Stimulated activated CD4-positive, alpha-beta T cell treated with anti-CD3 and anti-CD28 coated beads, Interleukin-1b, Interleukin-23, amount 100 ng/mL, for 4 hours (primary cell): ENCODE measurements around the gene UBE2N.
A peak's percentile ranks its signal among the peaks of the same experiment; 100 is the strongest.

Source experiments
- DNase-seq, 2 donors: peaks; one replicate each; pipeline ENCODE4 v3.0.0-alpha.2; 2020; ENCODE audit warnings: low read depth in 2 of 2

Gene UBE2N

DNA sequence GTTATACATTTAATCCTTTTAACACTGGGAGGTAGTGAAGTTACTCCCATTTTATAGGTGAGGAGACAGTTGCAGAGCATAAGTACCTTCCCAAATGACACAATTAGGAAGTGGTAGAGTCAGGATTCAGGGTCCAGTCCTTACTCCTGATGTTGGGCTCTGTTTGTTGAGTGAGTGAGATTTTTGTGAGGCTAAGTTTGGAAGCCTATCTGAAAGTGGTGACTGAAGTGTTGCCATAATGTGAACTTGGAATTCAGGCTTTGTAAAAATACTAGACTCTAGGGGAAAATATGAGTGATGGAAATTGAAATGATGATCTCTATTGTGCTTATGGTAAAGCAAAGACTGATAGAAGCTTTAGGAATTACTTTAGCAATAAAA is 61.8 kb downstream of the UBE2N start:
- no peak for DNase-seq

DNA sequence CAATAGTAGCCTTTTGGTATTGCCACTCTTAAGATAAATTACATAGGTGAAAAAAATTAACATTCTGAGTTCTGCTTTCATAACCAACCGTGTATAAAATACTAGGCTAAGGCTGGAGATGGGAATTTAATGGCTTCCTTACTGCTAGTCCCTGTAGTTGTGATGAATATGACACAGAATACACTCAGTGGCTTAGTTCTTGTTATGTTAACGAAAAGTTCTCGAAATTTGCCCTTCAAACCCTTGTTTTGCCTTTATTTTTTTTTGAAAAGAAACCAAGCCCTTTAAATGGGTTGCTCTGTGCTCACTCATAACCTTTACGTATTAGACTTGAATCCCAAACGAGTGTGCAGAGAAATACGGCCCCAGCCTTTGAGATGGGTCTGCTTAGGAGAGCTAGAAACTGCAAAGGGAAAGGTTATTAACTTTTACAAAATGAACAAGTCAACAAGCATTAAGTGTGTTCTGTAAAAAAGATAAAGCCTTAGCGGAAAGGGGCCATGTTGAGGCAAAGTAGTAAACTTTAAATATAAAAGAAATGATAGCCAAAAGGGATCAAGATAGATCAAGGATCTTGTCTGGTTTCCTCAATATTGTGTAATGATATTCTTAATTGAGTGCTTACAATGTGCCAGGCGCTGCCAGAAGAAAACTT is 62.3 kb downstream of the UBE2N start:
- no peak for DNase-seq

DNA sequence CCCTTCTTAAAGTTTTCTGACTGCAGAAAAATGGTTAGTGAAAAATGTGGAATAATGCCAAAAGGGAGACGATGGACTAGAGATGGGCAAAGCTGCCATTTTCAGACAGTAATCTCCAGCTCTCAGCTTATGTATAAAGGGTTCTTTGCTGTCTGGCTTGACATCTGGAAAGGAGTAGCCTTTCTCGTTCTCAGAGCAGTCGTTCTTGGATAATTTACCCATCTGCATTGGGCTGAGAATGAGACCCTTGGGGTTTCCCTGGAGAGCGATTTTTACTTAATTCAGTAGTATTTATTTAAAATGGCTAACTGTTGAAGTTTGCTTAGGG is 62.8 kb downstream of the UBE2N start:
- DNase-seq = no peak

DNA sequence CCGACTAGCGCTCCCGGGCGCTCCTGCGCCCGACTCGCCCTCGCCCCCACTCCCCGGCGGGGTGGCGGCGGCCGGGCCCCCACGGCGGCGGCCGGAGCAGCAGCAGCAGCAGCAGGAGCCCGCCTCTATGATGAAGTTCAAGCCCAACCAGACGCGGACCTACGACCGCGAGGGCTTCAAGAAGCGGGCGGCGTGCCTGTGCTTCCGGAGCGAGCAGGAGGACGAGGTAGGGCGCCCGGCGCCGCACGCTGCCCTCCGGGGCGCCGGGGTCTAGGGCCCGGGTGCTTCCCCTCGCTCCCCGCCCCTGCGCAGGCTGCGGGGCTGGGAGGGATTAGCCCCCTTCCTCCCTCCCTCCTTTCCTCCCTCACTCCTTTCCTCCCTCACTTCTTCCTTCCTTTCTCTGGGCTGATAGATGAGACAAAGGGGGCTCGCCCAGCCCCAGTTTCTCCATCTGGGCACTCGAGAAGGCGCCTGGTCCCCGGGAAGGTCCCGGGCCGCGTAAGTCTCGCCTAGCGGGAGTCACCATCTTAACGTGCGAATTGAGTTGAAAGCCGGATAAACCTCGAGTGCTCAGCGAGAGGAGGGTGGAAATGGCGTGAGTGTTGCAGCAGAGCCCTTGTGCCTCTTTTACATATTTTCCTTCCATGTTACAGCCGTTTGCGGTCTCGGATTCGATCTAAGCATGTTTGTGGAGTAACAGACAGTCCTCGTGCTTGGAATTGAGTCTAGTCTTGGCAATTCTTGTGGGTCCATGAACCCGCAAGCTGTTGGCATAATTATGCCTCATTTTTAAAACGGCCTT is 63.4 kb downstream of the UBE2N start:
- peak; percentile 42 to 45 for DNase-seq

DNA sequence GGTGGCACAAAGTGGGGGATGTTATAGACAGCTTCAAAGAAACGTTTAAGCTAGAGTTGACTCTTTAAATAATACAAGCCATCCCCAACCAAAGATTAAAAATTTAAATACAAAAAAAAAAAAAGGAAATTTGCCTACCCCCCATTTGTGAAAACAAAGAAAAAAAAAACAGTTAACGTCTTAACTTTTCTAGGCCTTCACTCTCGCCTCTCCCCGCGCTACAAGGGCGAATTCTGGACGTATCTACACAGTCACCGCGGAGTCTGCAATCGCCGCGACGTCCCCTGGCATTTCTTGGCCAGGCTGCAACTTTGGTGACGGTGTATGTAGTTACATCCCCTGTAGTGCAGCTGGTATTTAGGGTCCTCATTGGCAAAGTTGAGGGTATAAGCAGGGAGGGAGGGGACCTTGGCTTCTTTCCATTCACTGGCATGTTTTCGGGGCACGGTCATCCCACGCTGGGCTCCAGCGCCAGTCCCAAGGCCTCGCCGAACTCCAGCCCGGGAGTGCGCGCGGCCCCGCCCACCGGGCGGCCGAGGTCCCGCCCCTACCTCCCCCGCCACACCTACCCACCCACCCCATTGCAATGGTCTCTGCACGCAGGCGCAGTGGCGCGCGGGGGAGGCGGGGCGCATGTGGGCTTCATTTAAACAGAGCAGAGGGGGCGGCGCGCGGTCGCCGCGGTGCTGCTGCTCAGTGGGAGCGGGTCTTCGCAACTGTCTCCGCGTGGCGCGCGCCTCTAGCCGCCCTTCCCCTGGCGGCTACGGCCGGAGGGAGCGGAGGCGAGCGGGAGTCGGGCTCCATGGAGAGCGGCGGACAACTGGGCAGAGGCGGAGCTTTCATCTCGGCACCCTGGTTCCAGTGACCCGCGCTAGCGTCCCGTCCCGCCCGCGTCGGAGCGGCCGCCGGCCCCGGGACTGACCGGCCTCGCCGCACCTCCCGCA is 64.2 kb downstream of the UBE2N start, which contains the start of gene NUDT4:
Gene NUDT4, plus strand, starts transcription at position 674 of the 944 bp plus-strand sequence. CDS start 398 bp downstream, outside the sequence.
- DNase-seq = peak; percentile 97 to 99

DNA sequence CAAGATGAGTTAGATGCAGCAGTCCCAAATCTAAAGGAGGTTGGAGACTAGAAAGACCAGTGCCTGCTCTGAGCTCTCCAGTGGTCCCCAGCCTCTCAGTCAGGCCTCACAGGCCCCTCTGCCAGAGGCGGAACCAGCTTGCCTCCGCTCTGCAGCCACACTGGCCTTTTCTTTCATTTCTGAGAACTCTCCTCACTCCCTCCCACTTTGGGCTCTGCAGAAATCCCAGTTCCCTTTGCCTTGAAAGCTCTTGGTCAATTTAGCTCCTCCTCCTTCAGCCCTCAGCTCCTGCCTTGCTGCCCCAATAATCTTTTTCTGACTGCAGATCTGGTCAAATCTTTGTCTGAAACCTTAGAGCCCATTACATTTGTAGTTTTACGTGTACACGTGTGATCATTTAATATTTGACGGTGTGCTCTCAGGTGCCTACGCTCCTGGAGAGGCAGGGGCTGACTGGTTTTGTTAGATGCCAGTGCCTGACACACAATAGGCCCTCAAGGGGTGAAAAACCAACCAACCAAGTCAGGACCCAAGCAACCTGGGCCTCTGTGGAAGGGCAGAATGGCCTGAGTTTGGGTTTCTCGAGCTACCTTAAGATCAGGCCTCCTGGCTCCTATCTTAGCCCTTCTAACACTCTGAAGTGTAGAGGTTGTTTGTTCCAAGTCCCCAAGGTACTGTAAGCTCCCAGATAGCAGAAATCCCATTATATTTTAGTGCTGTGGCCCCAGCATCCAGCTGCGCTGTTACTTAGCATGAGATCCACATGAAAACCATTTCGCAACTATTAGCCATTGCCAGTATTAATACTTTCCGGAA is 65.1 kb downstream of the UBE2N start:
- DNase-seq = no peak

DNA sequence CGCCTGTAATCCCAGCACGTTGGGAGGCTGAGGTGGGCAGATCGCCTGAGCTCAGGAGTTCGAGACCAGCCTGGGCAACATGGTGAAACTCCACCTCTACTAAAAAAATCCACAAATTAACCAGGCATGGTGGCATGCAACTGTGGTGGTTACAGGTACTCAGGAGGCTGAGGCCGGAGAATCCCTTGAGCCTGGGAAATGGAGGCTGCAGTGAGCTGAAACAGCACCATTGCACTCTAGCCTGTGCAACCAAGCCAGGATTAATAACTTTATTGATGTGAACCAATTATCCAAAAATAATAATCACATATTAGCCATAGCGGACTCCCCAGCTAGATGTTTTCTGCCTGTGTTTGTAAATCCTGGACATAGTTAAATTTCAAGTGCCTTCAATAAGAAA is 65.8 kb downstream of the UBE2N start:
- DNase-seq = no peak

DNA sequence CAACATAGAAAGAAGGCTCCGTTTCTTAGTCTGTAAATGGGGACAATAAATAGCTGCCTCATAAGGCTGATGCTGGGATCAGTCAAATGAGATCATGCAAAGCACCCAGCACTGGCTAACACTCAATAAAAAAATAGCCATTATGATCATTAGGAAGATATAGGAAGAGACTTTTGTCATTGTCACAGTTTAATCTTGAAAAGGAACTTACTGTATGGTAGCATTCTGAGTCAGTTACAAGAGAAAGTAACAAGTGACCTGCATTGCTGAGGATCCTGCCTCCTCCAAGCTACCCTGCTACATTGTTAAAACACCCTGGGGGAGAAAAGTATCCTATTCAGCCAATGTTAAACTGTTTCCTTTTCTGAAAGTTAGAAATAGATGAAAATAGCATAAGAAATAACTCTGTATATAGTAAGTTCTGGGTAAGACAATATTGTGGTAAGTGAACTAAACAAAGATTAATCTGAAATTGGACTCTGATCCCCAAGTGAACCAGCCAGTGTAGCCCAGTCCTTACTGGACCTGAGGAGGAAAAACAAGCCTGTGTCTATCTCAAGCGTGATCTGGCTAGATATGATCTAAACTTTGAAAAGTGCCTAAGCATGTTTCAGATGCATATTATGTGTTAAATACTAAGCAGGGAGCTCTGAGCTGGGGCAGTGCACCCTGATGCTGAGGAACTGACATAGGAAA is 67.6 kb downstream of the UBE2N start:
- no peak for DNase-seq

DNA sequence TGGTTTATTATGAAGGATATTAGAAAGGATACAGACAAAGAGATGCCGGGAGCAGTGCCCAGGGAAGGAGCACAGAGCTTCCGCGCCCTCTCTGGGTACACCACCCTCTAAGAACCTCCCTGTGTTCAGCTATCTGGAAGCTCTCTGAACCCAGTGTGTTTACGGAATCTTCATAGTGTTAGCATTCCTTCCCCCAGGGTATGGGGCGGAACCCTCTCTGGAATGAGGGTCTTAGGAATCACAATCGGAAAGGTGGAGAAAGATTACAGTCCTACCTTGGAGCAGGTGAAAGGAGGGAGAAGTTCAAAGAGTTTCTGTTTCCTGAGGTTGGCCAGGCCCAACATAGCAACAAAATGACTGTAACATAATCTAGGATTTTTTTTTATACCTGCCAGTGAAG is 70.8 kb downstream of the UBE2N start:
- no peak for DNase-seq

DNA sequence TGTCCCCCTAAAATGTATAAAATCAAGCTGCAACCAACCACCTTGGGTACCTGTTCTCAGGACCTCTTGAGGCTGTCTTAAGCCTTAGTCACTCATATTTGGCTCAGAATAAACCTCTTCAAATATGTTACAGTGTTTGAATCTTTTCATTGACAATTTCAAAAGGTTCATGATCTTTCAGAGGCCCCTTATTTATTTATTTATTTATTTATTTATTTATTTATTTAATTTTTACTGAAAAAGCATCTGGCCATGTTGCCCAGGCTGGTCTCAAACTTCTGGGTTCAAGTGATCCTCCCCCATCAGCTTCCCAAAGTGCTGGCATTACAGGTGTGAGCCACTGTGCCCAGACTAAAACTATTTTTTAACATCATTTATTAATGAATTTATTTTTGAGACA is 72.2 kb downstream of the UBE2N start:
- DNase-seq = no peak

DNA sequence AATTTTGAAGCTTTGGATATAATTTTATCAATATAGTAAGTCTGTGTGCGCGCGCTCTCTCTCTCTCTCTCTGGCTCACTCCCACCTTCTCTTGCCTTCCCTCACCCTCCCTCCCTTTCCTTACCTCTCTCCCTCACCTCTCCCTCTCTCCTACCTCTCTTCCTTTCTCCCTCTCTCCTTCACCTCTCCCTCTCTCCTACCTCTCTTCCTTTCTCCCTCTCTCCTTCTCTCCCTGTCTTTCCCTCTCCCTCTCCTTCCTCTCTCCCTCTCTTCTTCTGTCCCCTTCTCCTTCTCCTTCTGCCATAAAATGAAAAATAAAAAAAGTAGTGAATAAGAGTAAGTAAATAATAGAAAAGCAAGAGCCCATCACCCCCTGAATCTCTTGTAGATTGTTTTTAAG is 73.0 kb downstream of the UBE2N start:
- DNase-seq = no peak

DNA sequence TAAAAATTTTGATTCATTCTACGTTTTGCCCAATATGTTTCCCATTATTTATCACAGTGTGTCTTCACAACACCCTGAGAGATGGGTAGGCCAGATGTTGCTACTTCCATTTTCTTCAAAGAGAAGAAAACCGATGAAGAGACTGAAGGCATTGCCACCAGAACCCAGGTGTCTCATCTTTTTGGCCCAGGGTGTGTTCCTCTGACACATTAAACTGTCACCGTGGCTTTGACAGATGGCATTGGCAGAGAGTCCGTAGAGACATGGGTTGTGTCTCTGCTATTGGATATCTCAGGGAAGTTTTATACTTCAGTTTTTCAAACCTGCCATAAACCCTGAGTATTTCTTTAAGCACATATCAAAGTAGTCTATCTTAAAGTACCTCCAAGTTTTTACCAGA is 75.3 kb downstream of the UBE2N start:
- DNase-seq = no peak

DNA sequence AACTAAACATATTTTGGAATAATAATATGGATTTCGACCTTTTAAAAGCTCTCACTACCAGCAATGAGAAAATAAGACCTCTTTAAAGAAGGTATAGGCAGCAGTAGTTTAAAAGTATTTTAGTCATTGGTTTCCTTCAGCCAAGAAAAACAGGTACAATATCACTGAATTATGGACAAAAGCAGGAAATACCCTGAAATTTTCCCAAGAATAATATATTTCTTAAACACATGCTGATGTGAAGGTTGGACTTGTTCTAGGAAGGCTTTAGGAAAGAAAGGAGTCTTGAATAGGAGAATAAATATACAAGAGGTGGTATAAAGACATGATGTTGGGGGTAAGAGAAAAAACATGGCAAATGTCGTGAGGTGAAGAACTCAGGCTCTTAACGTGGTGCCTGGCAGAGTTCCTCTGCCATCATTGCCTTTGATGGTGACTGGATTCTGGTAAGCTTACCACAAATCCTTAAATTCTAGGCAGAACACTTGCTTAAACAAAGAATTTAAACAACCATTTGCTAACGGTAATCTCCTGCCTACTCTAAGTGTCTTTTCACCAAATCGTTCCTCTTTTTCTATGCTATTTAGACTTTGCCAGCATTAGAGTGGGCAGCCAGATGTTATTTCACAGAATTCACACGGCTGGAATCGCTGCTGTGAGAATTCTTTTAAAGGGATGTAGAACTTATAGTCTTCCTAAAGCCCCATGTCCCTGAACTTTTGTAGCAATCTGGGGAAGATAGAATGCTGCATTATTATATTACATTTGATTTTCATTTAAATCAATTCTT is 75.9 kb downstream of the UBE2N start:
- DNase-seq = no peak

DNA sequence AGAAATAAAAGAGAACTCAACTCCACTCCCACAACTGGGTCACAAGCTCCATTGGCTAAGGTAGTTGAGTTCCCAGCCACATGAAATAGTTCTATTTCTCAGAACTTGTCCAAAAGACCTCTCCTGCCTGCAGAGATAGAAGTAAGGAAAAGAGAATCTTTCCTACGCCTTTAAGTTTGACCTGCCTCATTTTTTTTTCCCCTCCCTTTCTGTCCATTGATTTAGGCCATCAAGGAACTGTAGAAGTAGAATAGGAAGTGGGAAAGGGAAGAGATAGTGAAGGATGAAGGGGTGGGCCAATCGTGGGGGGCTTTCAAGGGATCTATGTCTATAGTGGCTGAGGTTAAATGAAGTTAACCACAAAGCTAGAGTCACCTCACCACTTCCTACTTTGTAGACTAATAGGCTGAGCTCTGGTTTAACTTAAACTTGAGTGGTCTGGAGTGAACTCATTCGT is 77.9 kb downstream of the UBE2N start:
- no peak for DNase-seq

DNA sequence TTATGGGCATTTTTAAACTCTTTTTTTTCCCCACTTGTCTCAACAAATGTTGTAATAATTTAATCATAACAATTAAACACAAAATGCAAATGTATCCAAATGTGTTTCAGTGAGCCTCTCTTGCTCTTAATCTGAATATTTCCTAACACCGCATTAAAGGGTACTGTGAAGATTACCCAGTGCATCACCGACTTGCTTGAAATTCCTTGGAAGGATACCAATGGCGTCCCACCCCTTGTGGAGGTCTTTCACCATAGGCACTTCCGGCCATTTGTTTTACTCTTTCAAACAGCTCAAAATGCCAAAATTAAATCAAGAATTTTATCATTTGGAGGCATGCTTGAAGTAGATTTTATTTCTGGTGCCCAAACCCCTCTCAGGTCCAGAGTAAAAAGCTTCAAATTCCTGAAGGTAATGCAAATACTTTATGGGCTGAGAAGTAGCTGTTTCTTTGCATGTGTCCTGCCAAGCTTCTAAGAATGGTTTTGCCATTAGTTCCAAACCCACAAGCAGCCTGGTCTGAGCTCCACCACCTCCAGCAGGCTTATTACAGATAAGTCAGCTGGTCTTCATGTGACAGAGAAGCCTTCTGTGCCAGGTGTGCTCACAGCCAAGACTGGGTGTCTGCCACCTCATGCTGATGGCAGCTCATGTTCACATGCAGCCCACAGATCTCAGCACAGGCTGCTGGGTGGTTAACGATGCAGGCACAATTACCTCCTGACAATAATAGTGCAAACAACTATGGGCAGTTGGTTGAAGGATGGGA is 80.4 kb downstream of the UBE2N start:
- DNase-seq = no peak

DNA sequence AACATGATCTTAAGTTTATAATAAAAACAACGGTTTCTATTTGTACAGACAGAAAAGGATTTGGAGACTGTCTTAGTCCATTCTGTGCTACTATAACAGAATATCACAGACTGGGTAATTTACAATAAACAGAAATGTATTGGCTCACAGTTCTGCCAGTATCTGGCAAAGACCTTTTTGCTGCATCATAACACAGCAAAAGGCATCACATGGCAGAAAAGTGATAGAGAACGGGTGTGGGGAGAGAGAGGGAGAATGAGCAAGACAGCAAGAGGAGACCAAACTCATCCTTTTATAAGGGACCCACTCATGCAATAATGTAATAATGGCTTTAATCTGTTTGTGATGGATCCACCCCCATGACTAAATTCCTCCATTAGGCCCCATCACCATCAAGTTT is 81.1 kb downstream of the UBE2N start:
- DNase-seq = no peak

DNA sequence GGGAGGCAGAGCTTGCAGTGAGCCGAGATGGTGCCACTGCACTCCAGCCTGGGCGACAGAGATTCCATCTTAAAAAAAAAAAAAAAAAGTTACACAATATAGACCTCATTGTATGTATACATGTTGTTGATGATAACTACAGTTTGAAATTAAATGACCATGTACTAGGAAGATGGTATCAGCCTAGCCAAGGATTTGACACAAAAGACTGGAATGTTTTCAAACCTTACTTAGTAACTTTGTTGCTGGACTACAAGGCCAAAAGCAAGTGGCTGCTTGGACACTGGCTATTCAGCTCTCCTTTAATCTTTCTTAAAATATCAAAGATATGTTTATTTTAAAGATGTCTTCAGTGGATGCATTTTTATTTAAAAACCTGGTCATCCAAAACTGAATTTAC is 82.9 kb downstream of the UBE2N start:
- no peak for DNase-seq

DNA sequence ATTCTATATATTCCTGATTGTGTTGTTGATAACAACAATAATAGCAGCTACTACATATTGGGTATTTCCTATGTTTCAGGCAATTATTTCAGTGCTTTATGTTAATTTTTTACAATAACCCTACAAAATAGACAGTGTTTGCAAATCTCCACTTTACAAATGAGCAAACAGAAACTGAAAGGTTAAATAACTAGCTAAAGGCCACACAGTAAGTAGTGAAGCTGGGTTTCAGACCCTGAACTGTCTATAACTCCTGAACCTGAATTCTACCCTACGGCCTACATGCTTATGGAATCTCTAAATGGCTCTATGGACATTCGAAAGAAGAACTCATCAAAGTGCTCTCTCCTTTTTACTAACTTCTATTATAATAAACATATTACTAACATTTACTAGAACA is 83.7 kb downstream of the UBE2N start:
- DNase-seq = no peak

DNA sequence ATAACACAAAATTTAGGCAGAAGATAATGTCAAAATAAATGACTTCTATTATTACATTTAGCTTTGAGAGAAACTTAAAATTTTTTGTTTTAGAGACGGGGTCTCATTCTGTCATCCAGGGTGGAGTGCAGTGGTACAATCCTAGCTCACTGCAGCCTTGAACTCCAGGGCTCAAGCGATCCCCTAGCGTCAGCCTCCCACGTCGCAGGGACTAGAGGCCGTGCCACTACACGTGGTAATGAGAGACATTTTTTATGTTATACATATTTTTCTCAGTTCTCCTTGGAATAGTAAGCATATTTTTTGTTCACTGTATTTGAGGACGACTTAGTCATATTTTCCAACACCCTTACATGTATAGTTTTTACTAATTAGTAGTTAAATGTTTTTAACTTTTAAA is 85.5 kb downstream of the UBE2N start:
- DNase-seq = no peak
